Endothelial cell of umbilical vein (primary cell): ENCODE results near the gene SEMA3A. TPM values are rescaled to one million over a fixed set of nuclear protein-coding genes. Genes with fewer than 3 reads are reported as not detected.

Experiments used
- BruUV-seq: library from RNA; stranded (reverse); fragments of 400-500 nt; replicated peaks from 2 replicates; lab custom pipeline; 2021; lab: Mats Ljungman, UMichigan
- CTCF ChIA-PET: fragments of 300-600, 350-600 bp; sonication (Branson Sonifier 250); formaldehyde crosslinking; loops from one replicate; lab custom pipeline; 2021; ENCODE audit warnings: antibody characterized with exemption, inconsistent platforms; lab: Charles Lee
- POLR2A ChIA-PET: fragments of 300-600, 350-600 bp; sonication (Branson Sonifier 250); formaldehyde crosslinking; loops from one replicate; lab custom pipeline; 2021; ENCODE audit warnings: antibody characterized with exemption, inconsistent platforms; lab: Charles Lee
- DNase-seq: peaks from one replicate; pipeline ENCODE4 v3.0.0-alpha.2; 2011; ENCODE audit warnings: low read depth, low spot score
- FAIRE-seq: peaks from 2 replicates; lab custom pipeline; 2011; peaks lifted over from hg19 to GRCh38; lab: Jason Lieb, UNC
- H2AFZ ChIP-seq: 2 replicates; pipeline ENCODE4 v1.6.0; 2012; ENCODE audit warnings: low read depth, low read length, control low read depth, inconsistent platforms
- H3K27ac ChIP-seq: 2 replicates; pipeline ENCODE4 v1.5.1; 2011; ENCODE audit warnings: low read depth, mild to moderate bottlenecking, control low read depth, low read length, moderate library complexity; ENCODE audit not compliant: insufficient read depth
- H3K27me3 ChIP-seq, 2 experiments: 2 replicates each; pipeline versions ENCODE4 v1.6.0 to v1.6.1; 2011; ENCODE audit warnings: low read length in 2 of 2, mixed read lengths in 1 of 2; ENCODE audit not compliant: control insufficient read depth in 2 of 2, insufficient read depth in 2 of 2
- H3K36me3 ChIP-seq, 2 experiments: 2 replicates in 1 of 2; 3 replicates in 1 of 2; pipeline ENCODE4 v1.5.1; 2011; ENCODE audit warnings: low read length in 2 of 2, mild to moderate bottlenecking in 1 of 2, moderate library complexity in 1 of 2; ENCODE audit not compliant: control insufficient read depth in 2 of 2, insufficient read depth in 2 of 2; ENCODE audit errors: extremely low read depth in 1 of 2
- H3K4me1 ChIP-seq: 3 replicates; pipeline ENCODE4 v1.5.1; 2011; ENCODE audit warnings: mild to moderate bottlenecking, low read length; ENCODE audit not compliant: control insufficient read depth, insufficient read depth; ENCODE audit errors: extremely low read depth
- H3K4me2 ChIP-seq: 2 replicates; pipeline ENCODE4 v1.6.1; 2011; ENCODE audit warnings: low read length, control low read depth, mixed read lengths; ENCODE audit not compliant: insufficient read depth
- H3K4me3 ChIP-seq, 3 experiments: fragments of 200-600 bp in 1 of 3; sonication (generic), shearing (Covaris generic) in 1 of 3; replicated peaks in 1 of 3; 2 replicates each; pipeline ENCODE4 v1.5.1; 2011 to 2016; ENCODE audit warnings: control low read depth in 3 of 3, low read length in 3 of 3, mild to moderate bottlenecking in 2 of 3, inconsistent platforms in 1 of 3, low read depth in 1 of 3, moderate library complexity in 1 of 3; ENCODE audit not compliant: insufficient read depth in 1 of 3
- H3K79me2 ChIP-seq: 2 replicates; pipeline ENCODE4 v1.6.0; 2012; ENCODE audit warnings: low read length, inconsistent platforms; ENCODE audit not compliant: control insufficient read depth, insufficient read depth
- H3K9ac ChIP-seq: replicated peaks from 2 replicates; pipeline ENCODE3; 2011; ENCODE audit warnings: low read length, control low read depth; ENCODE audit not compliant: insufficient read depth; ENCODE audit errors: extremely low read depth
- H3K9me1 ChIP-seq: replicated peaks from 3 replicates; pipeline ENCODE4 v1.6.0; 2011; ENCODE audit warnings: mild to moderate bottlenecking, low read length; ENCODE audit not compliant: control insufficient read depth, insufficient read depth; ENCODE audit errors: extremely low read depth
- H3K9me3 ChIP-seq: replicated peaks from 2 replicates; pipeline ENCODE4 v1.5.1; 2012; ENCODE audit warnings: low read length, inconsistent platforms; ENCODE audit not compliant: control insufficient read depth, insufficient read depth
- H4K20me1 ChIP-seq: replicated peaks from 2 replicates; pipeline ENCODE3; 2011; ENCODE audit warnings: mild to moderate bottlenecking, low read length; ENCODE audit not compliant: control insufficient read depth, insufficient read depth; ENCODE audit errors: extremely low read depth
- CTCF ChIP-seq, 2 donors: IDR thresholded peaks; 1 replicate in 1 of 2; 2 replicates in 1 of 2; pipeline ENCODE4 v1.5.1; 2011; ENCODE audit warnings: low read length in 2 of 2, mild to moderate bottlenecking in 2 of 2, moderate library complexity in 2 of 2, control low read depth in 1 of 2, inconsistent platforms in 1 of 2, low read depth in 1 of 2; ENCODE audit not compliant: insufficient read depth in 1 of 2; ENCODE audit errors: extremely low read depth in 1 of 2
- EZH2 ChIP-seq: IDR thresholded peaks from 2 replicates; pipeline ENCODE4 v1.6.1; 2012; ENCODE audit warnings: borderline replicate concordance, low read depth, mild to moderate bottlenecking, moderate library complexity, low read length, inconsistent platforms; ENCODE audit not compliant: severe bottlenecking
- FOS ChIP-seq: IDR thresholded peaks from 2 replicates; pipeline ENCODE4 v1.6.1; 2011; ENCODE audit warnings: mild to moderate bottlenecking, low read length, moderate library complexity, borderline replicate concordance; ENCODE audit not compliant: insufficient read depth
- GATA2 ChIP-seq: IDR thresholded peaks from 2 replicates; pipeline ENCODE4 v1.7.0; 2011; ENCODE audit warnings: low read depth, mild to moderate bottlenecking, moderate library complexity, mixed read lengths, low read length; ENCODE audit not compliant: insufficient read length, insufficient read depth
- JUN ChIP-seq: IDR thresholded peaks from 2 replicates; pipeline ENCODE4 v1.6.1; 2011; ENCODE audit warnings: borderline replicate concordance, low read depth; ENCODE audit not compliant: insufficient read length, insufficient read depth
- MAX ChIP-seq: IDR thresholded peaks from 2 replicates; pipeline ENCODE4 v1.6.1; 2011; ENCODE audit not compliant: insufficient read depth, insufficient read length
- MYC ChIP-seq: IDR thresholded peaks from one replicate; pipeline ENCODE4 v1.6.1; 2011; ENCODE audit warnings: mild to moderate bottlenecking, low read depth, low read length
- POLR2A ChIP-seq: IDR thresholded peaks from 2 replicates; pipeline ENCODE4 v1.6.1; 2012; ENCODE audit warnings: low read depth, mild to moderate bottlenecking, control low read depth, low read length
- POLR2AphosphoS5 ChIP-seq: IDR thresholded peaks from 2 replicates; pipeline ENCODE4 v1.6.1; 2012; ENCODE audit warnings: low read depth, mild to moderate bottlenecking, control low read depth, low read length, moderate library complexity; ENCODE audit not compliant: insufficient read depth
- dilution Hi-C: fragments of 300-500 bp; cut with MboI; formaldehyde crosslinking; loops from one replicate; pipeline ENCODE4 v1.15.0; 2019; ENCODE audit warnings: low sequenced_read_pairs; ENCODE audit not compliant: extremely low pct_ligation_motif_present
- intact Hi-C: fragments of 100-400 bp; cut with micrococcal nuclease; formaldehyde crosslinking; loops from one replicate; pipeline ENCODE4 v1.10.0; 2022
- polyA plus RNA-seq, 4 experiments: library from polyadenylated mRNA; depleted of rRNA in 3 of 4; stranded (reverse) in 3 of 4; unstranded in 1 of 4; fragments of >200 nt; gene quantifications; 2 replicates each; pipeline versions ENCODE4 v1.2.1 to v1.2.3, GENCODE V29; 2011 to 2012; ENCODE audit warnings: missing spikeins in 1 of 4
- total RNA-seq: library from RNA; stranded (reverse); gene quantifications from 2 replicates; pipeline ENCODE4 v1.2.3, GENCODE V29; 2021

Gene SEMA3A
- total and polyA plus RNA-seq, 2 donors (not counting 3 experiments of a cell fraction or from before 2014, with no cell fraction given) = 0.68 to 1.2 TPM

- Histone ChIP-seq H3K27ac (no peak overlapping the region), H3K9ac (no peak overlapping the region)
- BruUV-seq = no TSS peak
These were observed 173.2 kb downstream of the SEMA3A start for GRCh38 chr7:84021292-84021908.

More at GRCh38 chr7:84021292-84021908, 173.2 kb downstream of the SEMA3A start:
- Histone ChIP-seq H4K20me1 (no peaks in the 10 kb centered on the region), H3K9me1 (no peaks in the 10 kb centered on the region), H3K27me3 (no peaks in the 10 kb centered on the region), H2AFZ (no peak overlapping the region), H3K4me1 (peaks cover 15% of the 10 kb centered on the region), H3K4me2 (no peak overlapping the region), H3K9me3 (no peaks in the 10 kb centered on the region), H3K79me2 (no peaks in the 10 kb centered on the region), H3K36me3 (no peaks in the 10 kb centered on the region), H3K4me3 (no peak overlapping the region)
- intact Hi-C loops = no loop called here
- ChIA-PET CTCF (interaction anchor here (1.1 to 1.5 kb wide), 2 partner anchors 8 to 36 kb away, joined by 3 read pairs; no protein-coding TSS in a partner anchor), POLR2A (no interaction called here)
- dilution Hi-C loops = no loop called here
- no peak for FAIRE-seq
- TF ChIP-seq MAX = no peak
- TF ChIP-seq POLR2AphosphoS5 = no peak
- no peak for TF ChIP-seq MYC
- TF ChIP-seq FOS = no peak
- no peak for TF ChIP-seq POLR2A
- no peak for TF ChIP-seq EZH2
- TF ChIP-seq JUN = no peak
- TF ChIP-seq CTCF (IDR thresholded peaks at IDR 0.05; ENCODE audit: extremely low read depth in 1 of 2, insufficient read depth in 1 of 2, low read depth in 1 of 2, low read length in 2 of 2) = no peak
- no peak for TF ChIP-seq GATA2
- DNase-seq = no peak
